ES-I3 (cell line): Measurements from ENCODE around the gene CLIC4.

ENCODE experiments used
- H3K36me3 ChIP-seq: 2 replicates; pipeline ENCODE4 v1.6.1; 2013; ENCODE audit warnings: mild to moderate bottlenecking, low read length, control low read depth, moderate library complexity; ENCODE audit not compliant: insufficient read depth
- H3K4me1 ChIP-seq: 2 replicates; pipeline ENCODE4 v1.6.1; 2013; ENCODE audit warnings: mild to moderate bottlenecking, control low read depth, low read length; ENCODE audit not compliant: insufficient read depth
- H3K9ac ChIP-seq: 2 replicates; pipeline ENCODE4 v1.6.1; 2013; ENCODE audit warnings: low read depth, mild to moderate bottlenecking, low read length, moderate library complexity
- H3K9me3 ChIP-seq: 2 replicates; pipeline ENCODE4 v1.6.1; 2013; ENCODE audit warnings: mild to moderate bottlenecking, low read length, moderate library complexity; ENCODE audit not compliant: control insufficient read depth, insufficient read depth

CLIC4 gene

GRCh38 chr1:24866211-24867083 is 121.2 kb downstream of the CLIC4 start:
- no peaks in the 10 kb centered on the region for H3K36me3 ChIP-seq
- peaks cover 13% of the 10 kb centered on the region; the same call in 1 of the 2 replicates for H3K4me1 ChIP-seq
- H3K9ac ChIP-seq: no peak overlapping the region
- no peaks in the 10 kb centered on the region for H3K9me3 ChIP-seq

GRCh38 chr1:24867084-24867870 is 122.0 kb downstream of the CLIC4 start:
- no peaks in the 10 kb centered on the region for H3K36me3 ChIP-seq
- no peaks in the 10 kb centered on the region for H3K9me3 ChIP-seq
- H3K9ac ChIP-seq: no peak overlapping the region
- H3K4me1 ChIP-seq: peaks cover 9% of the 10 kb centered on the region; the same call in 1 of the 2 replicates

- Histone ChIP-seq H3K9ac (no peak overlapping the region), H3K4me1 (peaks cover 8% of the 10 kb centered on the region; the same call in 1 of the 2 replicates), H3K9me3 (no peaks in the 10 kb centered on the region), H3K36me3 (no peaks in the 10 kb centered on the region)
Measured at GRCh38 chr1:24868016-24868875, 123.0 kb downstream of the CLIC4 start.

GRCh38 chr1:24870551-24871195 is 125.4 kb downstream of the CLIC4 start:
- H3K9me3 ChIP-seq: no peaks in the 10 kb centered on the region
- H3K9ac ChIP-seq: no peak overlapping the region
- no peaks in the 10 kb centered on the region for H3K36me3 ChIP-seq
- H3K4me1 ChIP-seq: no peaks in the 10 kb centered on the region; the same call in 1 of the 2 replicates

- Histone ChIP-seq H3K9me3 (no peaks in the 10 kb centered on the region), H3K4me1 (peaks cover 1% of the 10 kb centered on the region; the same call in 1 of the 2 replicates), H3K9ac (no peak overlapping the region), H3K36me3 (no peaks in the 10 kb centered on the region)
Measured at GRCh38 chr1:24871306-24871901, 126.2 kb downstream of the CLIC4 start.

- H3K9me3 ChIP-seq: no peaks in the 10 kb centered on the region
- peaks cover 4% of the 10 kb centered on the region; the same call in 1 of the 2 replicates for H3K4me1 ChIP-seq
- H3K9ac ChIP-seq: no peak overlapping the region
- no peaks in the 10 kb centered on the region for H3K36me3 ChIP-seq
Measured at GRCh38 chr1:24872061-24872850, 127.0 kb downstream of the CLIC4 start.

- H3K36me3 ChIP-seq: no peaks in the 10 kb centered on the region
- peaks cover 4% of the 10 kb centered on the region; the same call in 1 of the 2 replicates for H3K4me1 ChIP-seq
- no peaks in the 10 kb centered on the region for H3K9me3 ChIP-seq
- H3K9ac ChIP-seq: no peak overlapping the region
Measured at GRCh38 chr1:24873148-24873547, 127.9 kb downstream of the CLIC4 start.

- Histone ChIP-seq H3K4me1 (peaks cover 4% of the 10 kb centered on the region; the same call in 1 of the 2 replicates), H3K36me3 (no peaks in the 10 kb centered on the region), H3K9me3 (no peaks in the 10 kb centered on the region), H3K9ac (no peak overlapping the region)
Measured at GRCh38 chr1:24874056-24874455, 128.8 kb downstream of the CLIC4 start.

- peaks cover 4% of the 10 kb centered on the region; the same call in 1 of the 2 replicates for H3K4me1 ChIP-seq
- H3K9ac ChIP-seq: no peak overlapping the region
- no peaks in the 10 kb centered on the region for H3K36me3 ChIP-seq
- no peaks in the 10 kb centered on the region for H3K9me3 ChIP-seq
Measured at GRCh38 chr1:24874611-24875234, 129.5 kb downstream of the CLIC4 start.

GRCh38 chr1:24875257-24875656 is 130.0 kb downstream of the CLIC4 start:
- H3K9me3 ChIP-seq: no peaks in the 10 kb centered on the region
- peaks cover 4% of the 10 kb centered on the region; the same call in 1 of the 2 replicates for H3K4me1 ChIP-seq
- H3K36me3 ChIP-seq: no peaks in the 10 kb centered on the region
- no peak overlapping the region for H3K9ac ChIP-seq

- Histone ChIP-seq H3K9ac (no peak overlapping the region), H3K36me3 (no peaks in the 10 kb centered on the region), H3K9me3 (no peaks in the 10 kb centered on the region; the same call in 1 of the 2 replicates), H3K4me1 (peaks cover 4% of the 10 kb centered on the region; the same call in 1 of the 2 replicates)
Measured at GRCh38 chr1:24875991-24876506, 130.8 kb downstream of the CLIC4 start.

GRCh38 chr1:24878045-24878444 is 132.8 kb downstream of the CLIC4 start:
- Histone ChIP-seq H3K9ac (no peak overlapping the region), H3K4me1 (peaks cover 4% of the 10 kb centered on the region; the same call in 1 of the 2 replicates), H3K9me3 (no peaks in the 10 kb centered on the region; the same call in 1 of the 2 replicates), H3K36me3 (no peaks in the 10 kb centered on the region)
